HCT116 (cell line): ENCODE measurements around the gene CLIC3. TPM values are rescaled to one million over a fixed set of nuclear protein-coding genes. Genes with fewer than 3 reads are reported as not detected.
A peak's percentile ranks its signal among the peaks of the same experiment; 100 is the strongest.

Experiments
- ATAC-seq: fragments of 200-7000 bp; cut with Tn5 transposase; 2 replicates; pipeline ENCODE4 v1.9.1; 2020; ENCODE audit warnings: mild to moderate bottlenecking, moderate library complexity
- BruUV-seq: library from RNA; stranded (reverse); fragments of 400-500 nt; replicated peaks from 2 replicates; lab custom pipeline; 2021; lab: Mats Ljungman, UMichigan
- CTCF ChIA-PET: fragments of 300-600 bp; sonication (Branson Sonifier 250); formaldehyde crosslinking; loops from one replicate; lab custom pipeline; 2021; ENCODE audit warnings: antibody characterized with exemption; lab: Charles Lee
- POLR2A ChIA-PET: fragments of 300-600, 350-600 bp; sonication (Branson Sonifier 250); formaldehyde crosslinking; loops from one replicate; lab custom pipeline; 2021; ENCODE audit warnings: antibody characterized with exemption; lab: Charles Lee
- RAD21 ChIA-PET, 2 experiments: fragments of 300-600 bp; sonication (Branson Sonifier 250); formaldehyde crosslinking; loops; one replicate each; lab custom pipeline; 2023; ENCODE audit warnings: low total read pairs in 2 of 2; ENCODE audit not compliant: uncharacterized antibody in 2 of 2, unreplicated experiment in 2 of 2, low non-redundant PET in 1 of 2; lab: Charles Lee
- DNase-seq: peaks from one replicate; pipeline ENCODE4 v3.0.0-alpha.2; 2010; ENCODE audit warnings: low read depth, low spot score
- H2AFZ ChIP-seq: fragments of 200-600 bp; shearing (Covaris generic), sonication (generic); 2 replicates; pipeline ENCODE4 v1.6.1; 2017; ENCODE audit warnings: low read depth, mixed run types, mixed read lengths, antibody characterized with exemption, low read length; ENCODE audit not compliant: poor library complexity, severe bottlenecking
- H3K27ac ChIP-seq: 2 replicates; pipeline ENCODE4 v1.5.1; 2012; ENCODE audit warnings: low read depth, low read length
- H3K27me3 ChIP-seq: fragments of 200-600 bp; sonication (generic); 2 replicates; pipeline ENCODE4 v1.6.1; 2016; ENCODE audit warnings: mixed run types, low read length, mixed read lengths; ENCODE audit not compliant: insufficient read depth
- H3K36me3 ChIP-seq, 2 experiments: fragments of 200-500 bp in 1 of 2; fragments of 200-600 bp in 1 of 2; sonication (Bioruptor generic) in 1 of 2; sonication (generic) in 1 of 2; 2 replicates each; pipeline versions ENCODE4 v1.5.1 to v1.6.1; 2014 to 2016; ENCODE audit warnings: low read length in 2 of 2, inconsistent platforms in 1 of 2, mixed read lengths in 1 of 2, mixed run types in 1 of 2; ENCODE audit not compliant: insufficient read depth in 2 of 2, control insufficient read depth in 1 of 2
- H3K4me1 ChIP-seq, 2 experiments: fragments of 200-600 bp in 1 of 2; sonication (generic) in 1 of 2; 2 replicates each; pipeline versions ENCODE4 v1.5.1 to v1.6.1; 2012 to 2017; ENCODE audit warnings: low read length in 2 of 2, inconsistent platforms in 1 of 2, mild to moderate bottlenecking in 1 of 2, mixed read lengths in 1 of 2, mixed run types in 1 of 2, moderate library complexity in 1 of 2; ENCODE audit not compliant: insufficient read depth in 2 of 2, control insufficient read depth in 1 of 2
- H3K4me2 ChIP-seq: fragments of 200-600 bp; sonication (generic); 2 replicates; pipeline ENCODE4 v1.6.1; 2017; ENCODE audit warnings: mixed run types, low read length, mixed read lengths
- H3K4me3 ChIP-seq, 2 experiments: fragments of 200-600 bp in 1 of 2; sonication (generic) in 1 of 2; replicated peaks in 1 of 2; 2 replicates each; pipeline ENCODE4 v1.5.1; 2011 to 2016; ENCODE audit warnings: low read length in 2 of 2, control low read depth in 1 of 2, low read depth in 1 of 2, mild to moderate bottlenecking in 1 of 2, mixed read lengths in 1 of 2, mixed run types in 1 of 2
- H3K79me2 ChIP-seq: fragments of 200-600 bp; sonication (generic); 2 replicates; pipeline ENCODE4 v1.6.1; 2017; ENCODE audit warnings: mild to moderate bottlenecking, mixed run types, low read length, moderate library complexity, mixed read lengths; ENCODE audit not compliant: insufficient read depth
- H3K9ac ChIP-seq: fragments of 200-600 bp; sonication (generic); 2 replicates; pipeline ENCODE4 v1.6.1; 2016; ENCODE audit warnings: low read length, mixed read lengths
- H3K9me2 ChIP-seq: fragments of 200-600 bp; sonication (generic), shearing (Covaris generic); 2 replicates; pipeline ENCODE4 v1.6.1; 2017; ENCODE audit warnings: mixed run types, mild to moderate bottlenecking, moderate library complexity; ENCODE audit not compliant: insufficient read depth
- H3K9me3 ChIP-seq, 2 experiments: fragments of 200-500 bp in 1 of 2; fragments of 200-600 bp in 1 of 2; sonication (Bioruptor generic) in 1 of 2; sonication (generic) in 1 of 2; 2 replicates each; pipeline ENCODE4 v1.6.1; 2014 to 2017; ENCODE audit warnings: low read length in 2 of 2, mixed read lengths in 2 of 2, inconsistent platforms in 1 of 2, low read depth in 1 of 2, mild to moderate bottlenecking in 1 of 2, mixed run types in 1 of 2, moderate library complexity in 1 of 2; ENCODE audit not compliant: control insufficient read depth in 1 of 2, insufficient read depth in 1 of 2
- H4K20me1 ChIP-seq: fragments of 200-600 bp; sonication (generic), shearing (Covaris generic); 2 replicates; pipeline ENCODE4 v1.6.1; 2017; ENCODE audit warnings: mixed run types, mild to moderate bottlenecking, moderate library complexity; ENCODE audit not compliant: insufficient read depth
- ATF3 ChIP-seq: IDR thresholded peaks from 2 replicates; pipeline ENCODE4 v1.6.1; 2012
- CBX3 ChIP-seq: IDR thresholded peaks from 2 replicates; pipeline ENCODE4 v1.6.1; 2012; ENCODE audit warnings: low read depth
- EZH2phosphoT487 ChIP-seq: fragments of 200-600 bp; IDR thresholded peaks from 2 replicates; pipeline ENCODE4 v1.6.1; 2018; ENCODE audit warnings: antibody characterized with exemption, borderline replicate concordance
- MAX ChIP-seq: IDR thresholded peaks from 2 replicates; pipeline ENCODE4 v1.6.1; 2012
- POLR2A ChIP-seq: IDR thresholded peaks from 2 replicates; pipeline ENCODE4 v1.7.0; 2011; ENCODE audit warnings: borderline replicate concordance; ENCODE audit not compliant: insufficient read depth, insufficient read length; ENCODE audit errors: extremely low read depth
- POLR2AphosphoS5 ChIP-seq: IDR thresholded peaks from 2 replicates; pipeline ENCODE4 v1.6.1; 2011; ENCODE audit warnings: mild to moderate bottlenecking, low read depth, low read length, moderate library complexity
- RAD21 ChIP-seq: IDR thresholded peaks from 2 replicates; pipeline ENCODE4 v1.6.1; 2012; ENCODE audit warnings: low read depth, mild to moderate bottlenecking
- SIN3A ChIP-seq: IDR thresholded peaks from 2 replicates; pipeline ENCODE4 v1.6.1; 2012; ENCODE audit warnings: low read depth
- YY1 ChIP-seq: IDR thresholded peaks from 2 replicates; pipeline ENCODE4 v1.6.1; 2011; ENCODE audit warnings: low read length, low read depth, moderate library complexity, mild to moderate bottlenecking; ENCODE audit not compliant: insufficient replicate concordance; ENCODE audit errors: extremely low read depth
- ZBTB33 ChIP-seq: IDR thresholded peaks from 2 replicates; pipeline ENCODE4 v1.6.1; 2011; ENCODE audit warnings: mild to moderate bottlenecking, low read length, moderate library complexity; ENCODE audit not compliant: insufficient replicate concordance; ENCODE audit errors: extremely low read depth
- ZNF274 ChIP-seq: fragments of 200-500 bp; sonication (Bioruptor generic); IDR thresholded peaks from 2 replicates; pipeline ENCODE4 v1.6.1; 2014; ENCODE audit warnings: mild to moderate bottlenecking, low read depth, low read length, inconsistent platforms
- intact Hi-C: fragments of 100-400 bp; cut with micrococcal nuclease; formaldehyde crosslinking; loops from 2 replicates; pipeline ENCODE4 v1.10.0; 2022
- total RNA-seq: library from RNA; stranded (reverse); gene quantifications from one replicate; pipeline ENCODE4 v1.2.1, GENCODE V29; 2021; ENCODE audit not compliant: unreplicated experiment

CLIC3 gene
- total RNA-seq, 1 experiment from 2014 or later: 8.4 TPM

- Histone ChIP-seq H3K79me2 (no peaks in the 10 kb centered on the region), H3K9ac (no peak overlapping the region), H3K9me2 (no peaks in the 10 kb centered on the region), H3K9me3 (peaks cover 0 to 3% of the 10 kb centered on the region in 2 experiments; a peak in 1 of 4 replicates)
- DNase-seq: no peak
- TF ChIP-seq ZBTB33: no peak
- no peak for TF ChIP-seq SIN3A
- TF ChIP-seq, all 23 proteins: peak for 0
- Histone ChIP-seq H3K4me2 (no peak overlapping the region), H3K36me3 (peaks cover 5 to 15% of the 10 kb centered on the region in 2 experiments; a peak in 3 of 4 replicates), H3K4me3 (no peak overlapping the region), H4K20me1 (no peaks in the 10 kb centered on the region), H3K27ac (no peak overlapping the region), H3K27me3 (no peaks in the 10 kb centered on the region), H3K4me1 (no peaks in the 10 kb centered on the region), H2AFZ (no peak overlapping the region)
- ChIA-PET POLR2A (interaction anchor here (0.6 kb wide), 1 partner anchor 59 kb away, joined by 4 read pairs; no protein-coding TSS in a partner anchor), RAD21 (interaction anchor here in 1 of 2 experiments (0.6 kb wide), 1 partner anchor 62 kb away, joined by 3 read pairs; no protein-coding TSS in a partner anchor), CTCF (no interaction called here)
- BruUV-seq: no TSS peak
- ATAC-seq: peak; percentile 38; the same call in 1 of the 2 replicates
- intact Hi-C loops: no loop called here
Measured at GRCh38 chr9:137009938-137010732, 13.8 kb upstream of the CLIC3 start.

- ChIA-PET POLR2A (no interaction called here), RAD21 (no interaction called here)
- TF ChIP-seq CBX3 (no peak), ATF3 (no peak), POLR2AphosphoS5 (no peak), YY1 (no peak), MAX (no peak), POLR2A (no peak), ZNF274 (no peak), RAD21 (no peak), EZH2phosphoT487 (no peak), ZBTB33 (no peak)
Measured at GRCh38 chr9:137009217-137009616, 12.8 kb upstream of the CLIC3 start.

More at GRCh38 chr9:137009217-137009616, 12.8 kb upstream of the CLIC3 start:
- Histone ChIP-seq H3K4me2 (no peak overlapping the region), H3K9me3 (peaks cover 0 to 4% of the 10 kb centered on the region in 2 experiments; a peak in 1 of 4 replicates), H3K4me3 (no peak overlapping the region), H3K27ac (no peak overlapping the region), H4K20me1 (no peaks in the 10 kb centered on the region), H3K9ac (no peak overlapping the region), H3K36me3 (peaks cover 3 to 6% of the 10 kb centered on the region in 2 experiments; a peak in 3 of 4 replicates), H3K4me1 (no peaks in the 10 kb centered on the region), H3K27me3 (no peaks in the 10 kb centered on the region), H2AFZ (no peak overlapping the region), H3K79me2 (no peaks in the 10 kb centered on the region), H3K9me2 (no peaks in the 10 kb centered on the region)
- ATAC-seq: no peak
- no TSS peak for BruUV-seq
- intact Hi-C loops: no loop called here
- CTCF ChIA-PET: no interaction called here
- DNase-seq: no peak
